IPS DF 6.9 (cell line): ENCODE results near the gene PRAMEF1.
"Not testable (repeated sequence)": the region's sequence is repeated elsewhere in the genome, so short reads cannot be mapped to it uniquely, and the experiment has no call there.

ENCODE experiments used
- DNase-seq: peaks from one replicate; pipeline ENCODE4 v3.0.0-alpha.2; 2013; ENCODE audit warnings: low read depth, low spot score
- H3K27ac ChIP-seq: one replicate; pipeline ENCODE4 v1.5.1; 2013; ENCODE audit warnings: low read length, control low read depth
- H3K27me3 ChIP-seq: 2 replicates; pipeline ENCODE4 v1.6.1; 2013; ENCODE audit warnings: mild to moderate bottlenecking, low read length; ENCODE audit not compliant: control insufficient read depth, insufficient read depth
- H3K36me3 ChIP-seq: 2 replicates; pipeline ENCODE4 v1.6.1; 2013; ENCODE audit warnings: low read length; ENCODE audit not compliant: control insufficient read depth, insufficient read depth
- H3K4me1 ChIP-seq: 2 replicates; pipeline ENCODE4 v1.6.1; 2013; ENCODE audit warnings: low read length; ENCODE audit not compliant: control insufficient read depth, insufficient read depth
- H3K4me3 ChIP-seq: 2 replicates; pipeline ENCODE4 v1.5.1; 2013; ENCODE audit warnings: mild to moderate bottlenecking, low read length
- H3K9me3 ChIP-seq: 2 replicates; pipeline ENCODE4 v1.6.1; 2013; ENCODE audit warnings: low read length, inconsistent platforms; ENCODE audit not compliant: control insufficient read depth, insufficient read depth
- WGBS: extraction: QIAGEN DNeasy Blood & Tissue Kit; methylation state at CpG from one replicate; pipeline ENCODE4 v1.1.7; 2013; ENCODE audit warnings: mixed read lengths, missing lambda C conversion rate; ENCODE audit not compliant: insufficient read length, insufficient coverage; 5-methylcytosine and 5-hydroxymethylcytosine counted together

PRAMEF1 gene

GRCh38 chr1:12810691-12811408 is 19.7 kb downstream of the PRAMEF1 start:
- no peak for DNase-seq
- Histone ChIP-seq H3K27ac (no peak overlapping the region), H3K9me3 (peaks cover 2% of the 10 kb centered on the region; the same call in 1 of the 2 replicates), H3K4me1 (no peaks in the 10 kb centered on the region; the same call in 1 of the 2 replicates), H3K36me3 (no peaks in the 10 kb centered on the region), H3K4me3 (no peak overlapping the region), H3K27me3 (no peaks in the 10 kb centered on the region)
- WGBS = no CpG with 5 or more reads among the region's 5 CpGs

GRCh38 chr1:12811409-12811784 is 20.2 kb downstream of the PRAMEF1 start:
- Histone ChIP-seq H3K4me3 (no peak overlapping the region), H3K27ac (no peak overlapping the region), H3K4me1 (no peaks in the 10 kb centered on the region; the same call in 1 of the 2 replicates), H3K27me3 (no peaks in the 10 kb centered on the region), H3K36me3 (no peaks in the 10 kb centered on the region), H3K9me3 (peaks cover 2% of the 10 kb centered on the region; the same call in 1 of the 2 replicates)
- no peak for DNase-seq
- WGBS = no CpG with 5 or more reads among the region's 2 CpGs

- whole genome bisulfite sequencing = no CpG with 5 or more reads among the region's 6 CpGs
- not testable (repeated sequence) for DNase-seq
Observed at GRCh38 chr1:12819061-12819460, 27.9 kb downstream of the PRAMEF1 start.

GRCh38 chr1:12831310-12831709 is 40.1 kb downstream of the PRAMEF1 start, which contains the start of gene PRAMEF11:
PRAMEF11 (minus strand) TSS chr1:12831410; CDS start chr1:12828789, 2,621 bp downstream.
- H3K36me3 ChIP-seq, H3K27ac ChIP-seq, H3K27me3 ChIP-seq, H3K9me3 ChIP-seq, H3K4me3 ChIP-seq, DNase-seq, H3K4me1 ChIP-seq: not testable (repeated sequence)
- no CpG with 5 or more reads among the region's 3 CpGs for WGBS

More at GRCh38 chr1:12819061-12819460, 27.9 kb downstream of the PRAMEF1 start:
- H3K27ac ChIP-seq, H3K27me3 ChIP-seq, H3K36me3 ChIP-seq, H3K4me1 ChIP-seq, H3K9me3 ChIP-seq, H3K4me3 ChIP-seq: not testable (repeated sequence)

- not testable (repeated sequence) for H3K27ac ChIP-seq, H3K9me3 ChIP-seq
- WGBS = no CpG with 5 or more reads among the region's 2 CpGs
Observed at GRCh38 chr1:12833251-12833650, 42.1 kb downstream of the PRAMEF1 start.

More at GRCh38 chr1:12833251-12833650, 42.1 kb downstream of the PRAMEF1 start:
- not testable (repeated sequence) for H3K4me3 ChIP-seq, H3K36me3 ChIP-seq, H3K4me1 ChIP-seq, DNase-seq, H3K27me3 ChIP-seq
